Endothelial cell of umbilical vein (primary cell): ENCODE data around the gene NYAP2. TPM values are rescaled to one million over a fixed set of nuclear protein-coding genes. Genes with fewer than 3 reads are reported as not detected.

Source experiments
- BruUV-seq: library from RNA; stranded (reverse); fragments of 400-500 nt; replicated peaks from 2 replicates; lab custom pipeline; 2021; lab: Mats Ljungman, UMichigan
- CTCF ChIA-PET: fragments of 300-600, 350-600 bp; sonication (Branson Sonifier 250); formaldehyde crosslinking; loops from one replicate; lab custom pipeline; 2021; ENCODE audit warnings: antibody characterized with exemption, inconsistent platforms; lab: Charles Lee
- POLR2A ChIA-PET: fragments of 300-600, 350-600 bp; sonication (Branson Sonifier 250); formaldehyde crosslinking; loops from one replicate; lab custom pipeline; 2021; ENCODE audit warnings: antibody characterized with exemption, inconsistent platforms; lab: Charles Lee
- DNase-seq: peaks from one replicate; pipeline ENCODE4 v3.0.0-alpha.2; 2011; ENCODE audit warnings: low read depth, low spot score
- FAIRE-seq: peaks from 2 replicates; lab custom pipeline; 2011; peaks lifted over from hg19 to GRCh38; lab: Jason Lieb, UNC
- H2AFZ ChIP-seq: 2 replicates; pipeline ENCODE4 v1.6.0; 2012; ENCODE audit warnings: low read depth, low read length, control low read depth, inconsistent platforms
- H3K27ac ChIP-seq: 2 replicates; pipeline ENCODE4 v1.5.1; 2011; ENCODE audit warnings: low read depth, mild to moderate bottlenecking, control low read depth, low read length, moderate library complexity; ENCODE audit not compliant: insufficient read depth
- H3K27me3 ChIP-seq, 2 experiments: 2 replicates each; pipeline versions ENCODE4 v1.6.0 to v1.6.1; 2011; ENCODE audit warnings: low read length in 2 of 2, mixed read lengths in 1 of 2; ENCODE audit not compliant: control insufficient read depth in 2 of 2, insufficient read depth in 2 of 2
- H3K36me3 ChIP-seq, 2 experiments: 2 replicates in 1 of 2; 3 replicates in 1 of 2; pipeline ENCODE4 v1.5.1; 2011; ENCODE audit warnings: low read length in 2 of 2, mild to moderate bottlenecking in 1 of 2, moderate library complexity in 1 of 2; ENCODE audit not compliant: control insufficient read depth in 2 of 2, insufficient read depth in 2 of 2; ENCODE audit errors: extremely low read depth in 1 of 2
- H3K4me1 ChIP-seq: 3 replicates; pipeline ENCODE4 v1.5.1; 2011; ENCODE audit warnings: mild to moderate bottlenecking, low read length; ENCODE audit not compliant: control insufficient read depth, insufficient read depth; ENCODE audit errors: extremely low read depth
- H3K4me2 ChIP-seq: 2 replicates; pipeline ENCODE4 v1.6.1; 2011; ENCODE audit warnings: low read length, control low read depth, mixed read lengths; ENCODE audit not compliant: insufficient read depth
- H3K4me3 ChIP-seq, 3 experiments: fragments of 200-600 bp in 1 of 3; sonication (generic), shearing (Covaris generic) in 1 of 3; replicated peaks in 1 of 3; 2 replicates each; pipeline ENCODE4 v1.5.1; 2011 to 2016; ENCODE audit warnings: control low read depth in 3 of 3, low read length in 3 of 3, mild to moderate bottlenecking in 2 of 3, inconsistent platforms in 1 of 3, low read depth in 1 of 3, moderate library complexity in 1 of 3; ENCODE audit not compliant: insufficient read depth in 1 of 3
- H3K79me2 ChIP-seq: 2 replicates; pipeline ENCODE4 v1.6.0; 2012; ENCODE audit warnings: low read length, inconsistent platforms; ENCODE audit not compliant: control insufficient read depth, insufficient read depth
- H3K9ac ChIP-seq: replicated peaks from 2 replicates; pipeline ENCODE3; 2011; ENCODE audit warnings: low read length, control low read depth; ENCODE audit not compliant: insufficient read depth; ENCODE audit errors: extremely low read depth
- H3K9me1 ChIP-seq: replicated peaks from 3 replicates; pipeline ENCODE4 v1.6.0; 2011; ENCODE audit warnings: mild to moderate bottlenecking, low read length; ENCODE audit not compliant: control insufficient read depth, insufficient read depth; ENCODE audit errors: extremely low read depth
- H3K9me3 ChIP-seq: replicated peaks from 2 replicates; pipeline ENCODE4 v1.5.1; 2012; ENCODE audit warnings: low read length, inconsistent platforms; ENCODE audit not compliant: control insufficient read depth, insufficient read depth
- H4K20me1 ChIP-seq: replicated peaks from 2 replicates; pipeline ENCODE3; 2011; ENCODE audit warnings: mild to moderate bottlenecking, low read length; ENCODE audit not compliant: control insufficient read depth, insufficient read depth; ENCODE audit errors: extremely low read depth
- CTCF ChIP-seq, 2 donors: IDR thresholded peaks; 1 replicate in 1 of 2; 2 replicates in 1 of 2; pipeline ENCODE4 v1.5.1; 2011; ENCODE audit warnings: low read length in 2 of 2, mild to moderate bottlenecking in 2 of 2, moderate library complexity in 2 of 2, control low read depth in 1 of 2, inconsistent platforms in 1 of 2, low read depth in 1 of 2; ENCODE audit not compliant: insufficient read depth in 1 of 2; ENCODE audit errors: extremely low read depth in 1 of 2
- EZH2 ChIP-seq: IDR thresholded peaks from 2 replicates; pipeline ENCODE4 v1.6.1; 2012; ENCODE audit warnings: borderline replicate concordance, low read depth, mild to moderate bottlenecking, moderate library complexity, low read length, inconsistent platforms; ENCODE audit not compliant: severe bottlenecking
- FOS ChIP-seq: IDR thresholded peaks from 2 replicates; pipeline ENCODE4 v1.6.1; 2011; ENCODE audit warnings: mild to moderate bottlenecking, low read length, moderate library complexity, borderline replicate concordance; ENCODE audit not compliant: insufficient read depth
- GATA2 ChIP-seq: IDR thresholded peaks from 2 replicates; pipeline ENCODE4 v1.7.0; 2011; ENCODE audit warnings: low read depth, mild to moderate bottlenecking, moderate library complexity, mixed read lengths, low read length; ENCODE audit not compliant: insufficient read length, insufficient read depth
- JUN ChIP-seq: IDR thresholded peaks from 2 replicates; pipeline ENCODE4 v1.6.1; 2011; ENCODE audit warnings: borderline replicate concordance, low read depth; ENCODE audit not compliant: insufficient read length, insufficient read depth
- MAX ChIP-seq: IDR thresholded peaks from 2 replicates; pipeline ENCODE4 v1.6.1; 2011; ENCODE audit not compliant: insufficient read depth, insufficient read length
- POLR2A ChIP-seq: IDR thresholded peaks from 2 replicates; pipeline ENCODE4 v1.6.1; 2012; ENCODE audit warnings: low read depth, mild to moderate bottlenecking, control low read depth, low read length
- POLR2AphosphoS5 ChIP-seq: IDR thresholded peaks from 2 replicates; pipeline ENCODE4 v1.6.1; 2012; ENCODE audit warnings: low read depth, mild to moderate bottlenecking, control low read depth, low read length, moderate library complexity; ENCODE audit not compliant: insufficient read depth
- dilution Hi-C: fragments of 300-500 bp; cut with MboI; formaldehyde crosslinking; loops from one replicate; pipeline ENCODE4 v1.15.0; 2019; ENCODE audit warnings: low sequenced_read_pairs; ENCODE audit not compliant: extremely low pct_ligation_motif_present
- intact Hi-C: fragments of 100-400 bp; cut with micrococcal nuclease; formaldehyde crosslinking; loops from one replicate; pipeline ENCODE4 v1.10.0; 2022
- polyA plus RNA-seq, 4 experiments: library from polyadenylated mRNA; depleted of rRNA in 3 of 4; stranded (reverse) in 3 of 4; unstranded in 1 of 4; fragments of >200 nt; gene quantifications; 2 replicates each; pipeline versions ENCODE4 v1.2.1 to v1.2.3, GENCODE V29; 2011 to 2012; ENCODE audit warnings: missing spikeins in 1 of 4
- total RNA-seq: library from RNA; stranded (reverse); gene quantifications from 2 replicates; pipeline ENCODE4 v1.2.3, GENCODE V29; 2021

Gene NYAP2
- total and polyA plus RNA-seq, 2 donors (not counting 3 experiments of a cell fraction or from before 2014, with no cell fraction given) = not detected

DNA sequence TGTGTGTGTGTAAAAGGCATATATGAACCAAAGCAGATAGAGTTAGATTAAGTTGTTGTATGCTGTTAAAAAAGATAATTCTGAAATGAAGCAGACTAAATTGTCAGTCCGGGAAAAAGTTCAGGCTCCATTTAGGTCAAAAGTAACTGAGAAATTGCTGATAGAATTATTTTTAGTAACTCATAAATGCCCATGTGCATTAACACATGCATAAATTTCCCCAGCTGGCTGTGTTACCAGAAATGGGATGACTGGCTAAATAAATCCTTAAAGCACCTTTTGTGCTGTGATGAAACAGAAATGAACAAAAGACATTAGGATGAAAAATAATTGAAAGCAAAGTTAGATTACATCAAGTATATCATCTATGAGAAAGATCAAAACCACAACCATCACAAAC is 111.3 kb downstream of the NYAP2 start:
- Histone ChIP-seq H3K4me2 (no peak overlapping the region), H3K4me1 (no peaks in the 10 kb centered on the region), H3K27me3 (no peaks in the 10 kb centered on the region), H3K4me3 (no peak overlapping the region), H3K9me1 (no peaks in the 10 kb centered on the region), H3K79me2 (no peaks in the 10 kb centered on the region), H3K36me3 (no peaks in the 10 kb centered on the region), H3K27ac (no peak overlapping the region), H2AFZ (no peak overlapping the region), H3K9ac (no peak overlapping the region), H3K9me3 (peaks cover 2% of the 10 kb centered on the region), H4K20me1 (no peaks in the 10 kb centered on the region)
- TF ChIP-seq JUN = no peak
- no peak for TF ChIP-seq POLR2A
- no peak for TF ChIP-seq POLR2AphosphoS5
- no peak for TF ChIP-seq FOS
- TF ChIP-seq GATA2 = no peak
- no peak for TF ChIP-seq EZH2
- TF ChIP-seq MAX = no peak
- no peak for TF ChIP-seq CTCF (IDR thresholded peaks at IDR 0.05; ENCODE audit: extremely low read depth in 1 of 2, insufficient read depth in 1 of 2, low read depth in 1 of 2, low read length in 2 of 2)
- POLR2A ChIA-PET = no interaction called here
- no TSS peak for BruUV-seq
- CTCF ChIA-PET = no interaction called here
- intact Hi-C loops (no loop called here), dilution Hi-C loops (no loop called here)
- FAIRE-seq = no peak
- no peak for DNase-seq
